ENCODE measurements around the gene SLC25A27.

GRCh38 chr6:46618726-46619125, 34.0 kb upstream of the SLC25A27 start:
- TF ChIP-seq RAD21 (IDR thresholded peaks at IDR 0.05; ENCODE audit: low read length) (no peak), RFX5 (IDR thresholded peaks at IDR 0.05; ENCODE audit: low read depth, low read length) (no peak), CTCF (conservative IDR thresholded peaks at IDR 0.05; ENCODE audit: low read depth, low read length) (no peak), SMC3 (IDR thresholded peaks at IDR 0.05; ENCODE audit: low read depth, low read length) (no peak), BHLHE40 (IDR thresholded peaks at IDR 0.05; ENCODE audit: low read depth, low read length) (no peak)

Measured in IMR-90 (cell line).